ENCODE results near the gene LPIN3. TPM values are rescaled to one million over a fixed set of nuclear protein-coding genes. Genes with fewer than 3 reads are reported as not detected.
"Not testable (repeated sequence)": the region's sequence is repeated elsewhere in the genome, so short reads cannot be mapped to it uniquely, and the experiment has no call there.

The LPIN3 gene
- polyA plus RNA-seq, 6 donors from 2014 or later = not detected

- not testable (repeated sequence) for H3K4me3 Mint-ChIP-seq; H3K36me3 Mint-ChIP-seq; ATAC-seq (ENCODE audit: low read depth in 2 of 2); DNase-seq; H3K9me3 Mint-ChIP-seq; H3K27me3 Mint-ChIP-seq
- H3K4me1 Mint-ChIP-seq = peaks cover 27 to 39% (median 29%) of the 10 kb centered on the region in 3 donors
- H3K27ac Mint-ChIP-seq = peak overlapping the region in 1 of 6 donors; percentile 19
Observed at GRCh38 chr20:41312009-41312408, 28.6 kb upstream of the LPIN3 start.

GRCh38 chr20:41314386-41314785 is 26.2 kb upstream of the LPIN3 start:
- H3K36me3 Mint-ChIP-seq = peaks cover 0 to 8% of the 10 kb centered on the region in 2 donors
- no peak overlapping the region for H3K27ac Mint-ChIP-seq
- ATAC-seq (ENCODE audit: low read depth in 2 of 2) = no peak
- DNase-seq = no peak
- no peaks in the 10 kb centered on the region for H3K27me3 Mint-ChIP-seq
- H3K4me3 Mint-ChIP-seq = peak overlapping the region in 1 of 8 donors; percentile 88
- H3K4me1 Mint-ChIP-seq = peaks cover 19 to 26% (median 20%) of the 10 kb centered on the region in 3 donors
- peaks cover 0 to 1% (median 0%) of the 10 kb centered on the region in 7 donors for H3K9me3 Mint-ChIP-seq

- Mint-ChIP-seq H3K36me3 (no peaks in the 10 kb centered on the region), H3K27me3 (no peaks in the 10 kb centered on the region), H3K27ac (peak overlapping the region in 3 of 6 donors; percentile 3 to 77 (median 38)), H3K9me3 (peaks cover 0 to 1% (median 0%) of the 10 kb centered on the region in 7 donors), H3K4me3 (peak overlapping the region; percentile 82 to 96 (median 90)), H3K4me1 (peaks cover 10 to 18% (median 10%) of the 10 kb centered on the region in 3 donors)
- ATAC-seq (ENCODE audit: low read depth in 2 of 2) (no peak), DNase-seq (no peak)
Observed at GRCh38 chr20:41316051-41316450, 24.6 kb upstream of the LPIN3 start.

- no peaks in the 10 kb centered on the region for H3K36me3 Mint-ChIP-seq
- H3K4me3 Mint-ChIP-seq = peak overlapping the region; percentile 82 to 96 (median 90)
- ATAC-seq (ENCODE audit: low read depth in 2 of 2) = peak; percentile 52 to 54
- peak; percentile 59 for DNase-seq
- H3K27me3 Mint-ChIP-seq = no peaks in the 10 kb centered on the region
- H3K9me3 Mint-ChIP-seq = no peaks in the 10 kb centered on the region
- peaks cover 10 to 15% (median 10%) of the 10 kb centered on the region in 3 donors for H3K4me1 Mint-ChIP-seq
- H3K27ac Mint-ChIP-seq = peak overlapping the region; percentile 54 to 96 (median 86)
Observed at GRCh38 chr20:41316602-41317545, 23.7 kb upstream of the LPIN3 start.

- Mint-ChIP-seq H3K36me3 (no peaks in the 10 kb centered on the region), H3K27me3 (no peaks in the 10 kb centered on the region), H3K4me3 (peak within 1 kb of the TSS; percentile 82 to 96 (median 90)), H3K27ac (peak within 1 kb of the TSS; percentile 54 to 96 (median 86)), H3K9me3 (no peaks in the 10 kb centered on the region), H3K4me1 (peaks cover 10 to 15% (median 10%) of the 10 kb centered on the region in 3 donors)
- peak; percentile 97 for ATAC-seq (ENCODE audit: low read depth in 2 of 2)
- DNase-seq = peak; percentile 99
Observed at GRCh38 chr20:41317546-41318270, 22.9 kb upstream of the LPIN3 start, which contains the start of gene ZHX3. Gene ZHX3, minus strand, starts transcription at chr20:41317731. Its CDS starts 112,815 bp downstream, at chr20:41204916.

- no peaks in the 10 kb centered on the region for H3K36me3 Mint-ChIP-seq
- H3K9me3 Mint-ChIP-seq = no peaks in the 10 kb centered on the region
- no peaks in the 10 kb centered on the region for H3K27me3 Mint-ChIP-seq
- H3K4me3 Mint-ChIP-seq = peak overlapping the region; percentile 20 to 91 (median 80)
- ATAC-seq (ENCODE audit: low read depth in 2 of 2) (no peak), DNase-seq (no peak)
- peaks cover 10 to 15% (median 10%) of the 10 kb centered on the region in 3 donors for H3K4me1 Mint-ChIP-seq
- H3K27ac Mint-ChIP-seq = peak overlapping the region in 2 of 6 donors; percentile 23 to 87
Observed at GRCh38 chr20:41318271-41318649, 22.4 kb upstream of the LPIN3 start.

GRCh38 chr20:41320441-41320840 is 20.2 kb upstream of the LPIN3 start:
- H3K36me3 Mint-ChIP-seq = no peaks in the 10 kb centered on the region
- H3K27ac Mint-ChIP-seq = no peak overlapping the region
- no peaks in the 10 kb centered on the region for H3K9me3 Mint-ChIP-seq
- ATAC-seq (ENCODE audit: low read depth in 2 of 2) = no peak
- no peak for DNase-seq
- peaks cover 10 to 15% (median 10%) of the 10 kb centered on the region in 3 donors for H3K4me1 Mint-ChIP-seq
- no peaks in the 10 kb centered on the region for H3K27me3 Mint-ChIP-seq
- peak overlapping the region in 1 of 8 donors; percentile 50 for H3K4me3 Mint-ChIP-seq

GRCh38 chr20:41320976-41321375 is 19.6 kb upstream of the LPIN3 start:
- Mint-ChIP-seq H3K9me3 (no peaks in the 10 kb centered on the region), H3K4me1 (peaks cover 9 to 13% (median 10%) of the 10 kb centered on the region in 3 donors), H3K27ac (no peak overlapping the region), H3K27me3 (no peaks in the 10 kb centered on the region), H3K4me3 (peak overlapping the region in 2 of 8 donors; percentile 15 to 50), H3K36me3 (no peaks in the 10 kb centered on the region)
- ATAC-seq (ENCODE audit: low read depth in 2 of 2) (no peak), DNase-seq (no peak)

GRCh38 chr20:41327178-41327577 is 13.4 kb upstream of the LPIN3 start:
- DNase-seq (no peak), ATAC-seq (ENCODE audit: low read depth in 2 of 2) (no peak)
- Mint-ChIP-seq H3K4me1 (peaks cover 12 to 19% (median 14%) of the 10 kb centered on the region in 3 donors), H3K9me3 (no peaks in the 10 kb centered on the region), H3K4me3 (no peak overlapping the region), H3K27me3 (peaks cover 0 to 10% (median 8%) of the 10 kb centered on the region in 3 donors), H3K27ac (no peak overlapping the region), H3K36me3 (no peaks in the 10 kb centered on the region)

- no peaks in the 10 kb centered on the region for H3K9me3 Mint-ChIP-seq
- peak; percentile 22 for DNase-seq
- H3K4me3 Mint-ChIP-seq = peak overlapping the region in 6 of 8 donors; percentile 5 to 77 (median 39)
- no peaks in the 10 kb centered on the region for H3K36me3 Mint-ChIP-seq
- H3K27me3 Mint-ChIP-seq = peaks cover 0 to 26% (median 21%) of the 10 kb centered on the region in 3 donors
- H3K27ac Mint-ChIP-seq = peak overlapping the region in 2 of 6 donors; percentile 49 to 63
- H3K4me1 Mint-ChIP-seq = peaks cover 12 to 19% (median 14%) of the 10 kb centered on the region in 3 donors
- peak; percentile 99 to 100 for ATAC-seq (ENCODE audit: low read depth in 2 of 2)
Observed at GRCh38 chr20:41329435-41330342, 10.9 kb upstream of the LPIN3 start.

- peaks cover 5 to 33% (median 26%) of the 10 kb centered on the region in 3 donors for H3K27me3 Mint-ChIP-seq
- peak overlapping the region in 1 of 6 donors; percentile 28 for H3K27ac Mint-ChIP-seq
- no peaks in the 10 kb centered on the region for H3K9me3 Mint-ChIP-seq
- DNase-seq (no peak), ATAC-seq (ENCODE audit: low read depth in 2 of 2) (no peak)
- H3K4me3 Mint-ChIP-seq = no peak overlapping the region
- no peaks in the 10 kb centered on the region for H3K36me3 Mint-ChIP-seq
- peaks cover 12 to 19% (median 14%) of the 10 kb centered on the region in 3 donors for H3K4me1 Mint-ChIP-seq
Observed at GRCh38 chr20:41330343-41330720, 10.3 kb upstream of the LPIN3 start.

GRCh38 chr20:41330941-41331340 is 9.7 kb upstream of the LPIN3 start:
- Mint-ChIP-seq H3K27ac (peak overlapping the region in 1 of 6 donors; percentile 28), H3K4me1 (peaks cover 12 to 19% (median 14%) of the 10 kb centered on the region in 3 donors), H3K4me3 (no peak overlapping the region)

More at GRCh38 chr20:41330941-41331340, 9.7 kb upstream of the LPIN3 start:
- no peak for ATAC-seq (ENCODE audit: low read depth in 2 of 2)
- Mint-ChIP-seq H3K36me3 (no peaks in the 10 kb centered on the region), H3K9me3 (no peaks in the 10 kb centered on the region), H3K27me3 (peaks cover 10 to 38% (median 29%) of the 10 kb centered on the region in 3 donors)
- DNase-seq = no peak

All from naive B cell (primary cell).